Neural cell (in vitro differentiated cells): ENCODE measurements around the gene MPZL1. TPM values are rescaled to one million over a fixed set of nuclear protein-coding genes. Genes with fewer than 3 reads are reported as not detected.

Experiments
- H2AFZ ChIP-seq: fragments of 200-600, 300-800 bp; sonication (generic), shearing (Covaris generic); 2 replicates; pipeline ENCODE4 v1.6.0; 2014; ENCODE audit warnings: low read depth, mild to moderate bottlenecking, antibody characterized with exemption, low read length, moderate library complexity
- H3F3A ChIP-seq: fragments of 200-600 bp; shearing (Covaris generic); 2 replicates; pipeline ENCODE4 v1.6.1; 2016; ENCODE audit warnings: mild to moderate bottlenecking, moderate library complexity, mixed read lengths, antibody characterized with exemption, low read length; ENCODE audit not compliant: insufficient read depth, poor library complexity, severe bottlenecking
- H3K27ac ChIP-seq: fragments of 200-600, 300-800 bp; sonication (generic), shearing (Covaris generic); 2 replicates; pipeline ENCODE4 v1.5.1; 2014; ENCODE audit warnings: mild to moderate bottlenecking, low read length, moderate library complexity
- H3K27me3 ChIP-seq: fragments of 300-800, 200-600 bp; sonication (generic), shearing (Covaris generic); 2 replicates; pipeline ENCODE4 v1.6.0; 2014; ENCODE audit warnings: mild to moderate bottlenecking, low read depth, low read length, moderate library complexity; ENCODE audit not compliant: insufficient read depth
- H3K36me3 ChIP-seq: fragments of 300-800, 200-600 bp; sonication (generic), shearing (Covaris generic); 2 replicates; pipeline ENCODE4 v1.5.1; 2014; ENCODE audit warnings: mild to moderate bottlenecking, antibody characterized with exemption, low read length, moderate library complexity; ENCODE audit not compliant: insufficient read depth
- H3K4me2 ChIP-seq: fragments of 300-800, 200-600 bp; sonication (generic), shearing (Covaris generic); 2 replicates; pipeline ENCODE4 v1.6.0; 2014; ENCODE audit warnings: mild to moderate bottlenecking, low read length
- H3K4me3 ChIP-seq: fragments of 300-800, 200-600 bp; sonication (generic), shearing (Covaris generic); 2 replicates; pipeline ENCODE4 v1.5.1; 2014; ENCODE audit warnings: mild to moderate bottlenecking, low read length, moderate library complexity
- H3K79me2 ChIP-seq: fragments of 200-600 bp; shearing (Covaris generic); replicated peaks from 2 replicates; pipeline ENCODE4 v1.6.0; 2014; ENCODE audit warnings: mild to moderate bottlenecking, low read length, moderate library complexity; ENCODE audit not compliant: insufficient read depth
- H3K9ac ChIP-seq: fragments of 300-800, 200-600 bp; sonication (generic), shearing (Covaris generic); 2 replicates; pipeline ENCODE4 v1.6.1; 2016; ENCODE audit warnings: mild to moderate bottlenecking, low read length, mixed read lengths
- H3K9me2 ChIP-seq: fragments of 200-600 bp; shearing (Covaris generic); 2 replicates; pipeline ENCODE4 v1.6.1; 2016; ENCODE audit warnings: mild to moderate bottlenecking, low read length, mixed read lengths; ENCODE audit not compliant: insufficient read depth
- H3K9me3 ChIP-seq: fragments of 200-600, 300-800 bp; sonication (generic), shearing (Covaris generic); 2 replicates; pipeline ENCODE4 v1.6.1; 2016; ENCODE audit warnings: mild to moderate bottlenecking, mixed run types, low read length, moderate library complexity, mixed read lengths
- H4K20me1 ChIP-seq: fragments of 200-600 bp; shearing (Covaris generic); 2 replicates; pipeline ENCODE4 v1.6.1; 2016; ENCODE audit warnings: mild to moderate bottlenecking, mixed run types; ENCODE audit not compliant: insufficient read depth
- EP300 ChIP-seq: fragments of 450-650 bp; conservative IDR thresholded peaks from 2 replicates; pipeline ENCODE4 v1.6.1; 2014; ENCODE audit warnings: antibody characterized with exemption, mild to moderate bottlenecking, moderate library complexity; ENCODE audit not compliant: poor library complexity, severe bottlenecking
- EZH2 ChIP-seq: fragments of 200-600, 300-800 bp; shearing (Covaris generic), sonication (generic); IDR thresholded peaks from 2 replicates; pipeline ENCODE4 v1.6.1; 2014; ENCODE audit warnings: antibody characterized with exemption, low read length, borderline replicate concordance, mild to moderate bottlenecking; ENCODE audit not compliant: insufficient read depth, poor library complexity, severe bottlenecking
- MXI1 ChIP-seq: fragments of 450-650 bp; conservative IDR thresholded peaks from 2 replicates; pipeline ENCODE4 v1.6.1; 2014; ENCODE audit warnings: antibody characterized with exemption, mild to moderate bottlenecking; ENCODE audit not compliant: poor library complexity, severe bottlenecking
- POLR2AphosphoS5 ChIP-seq: IDR thresholded peaks from 2 replicates; pipeline ENCODE4 v1.6.1; 2012
- RAD21 ChIP-seq: fragments of 450-650 bp; conservative IDR thresholded peaks from 2 replicates; pipeline ENCODE4 v1.6.1; 2014; ENCODE audit warnings: antibody characterized with exemption, mild to moderate bottlenecking, moderate library complexity
- SMC3 ChIP-seq: fragments of 450-650 bp; conservative IDR thresholded peaks from 2 replicates; pipeline ENCODE4 v1.6.1; 2014; ENCODE audit warnings: antibody characterized with exemption, mild to moderate bottlenecking, moderate library complexity; ENCODE audit not compliant: poor library complexity
- TAF1 ChIP-seq: IDR thresholded peaks from 2 replicates; pipeline ENCODE4 v1.6.1; 2012; ENCODE audit warnings: low read depth
- polyA plus RNA-seq: library from polyadenylated mRNA; depleted of rRNA; stranded (reverse); fragments of >200 nt; gene quantifications from 2 replicates; pipeline ENCODE4 v1.2.3, GENCODE V29; 2014
- TF ChIP-seq, protein P1 (sequence below): fragments of 450-650 bp; IDR thresholded peaks from 2 replicates; pipeline ENCODE4 v1.5.1; 2014; ENCODE audit warnings: antibody characterized with exemption, mild to moderate bottlenecking, moderate library complexity; ENCODE audit not compliant: poor library complexity, severe bottlenecking
- TF ChIP-seq, protein P2 (sequence below): IDR thresholded peaks from 2 replicates; pipeline ENCODE4 v1.6.1; 2012; ENCODE audit warnings: borderline replicate concordance

The MPZL1 gene
- polyA plus RNA-seq, 1 donor from 2014 or later, result 167 TPM

DNA sequence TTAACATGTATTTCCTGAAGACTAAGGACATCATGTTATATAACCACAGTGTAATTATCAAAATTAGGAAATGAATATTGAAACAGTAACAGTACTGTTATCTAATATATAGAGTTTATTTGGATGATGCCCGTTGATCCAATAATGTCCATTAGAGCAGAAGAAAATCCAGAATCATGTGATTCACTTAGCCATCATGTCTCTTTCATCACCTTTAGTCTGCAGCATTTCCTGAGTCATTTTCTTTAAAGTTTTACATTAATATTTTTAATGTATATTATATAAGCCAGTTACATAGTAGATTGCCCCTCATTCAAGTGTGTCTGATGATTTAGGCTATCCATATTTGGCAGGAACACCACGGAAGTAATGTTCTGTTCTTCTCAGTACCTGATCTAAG lies 28.9 kb downstream of the MPZL1 start:
- peaks cover 17% of the 10 kb centered on the region for H3K79me2 ChIP-seq
- TF ChIP-seq EZH2 (no peak), SMC3 (no peak), RAD21 (no peak), TAF1 (no peak), MXI1 (no peak), POLR2AphosphoS5 (no peak), EP300 (no peak)
- TF ChIP-seq, protein P1, sequence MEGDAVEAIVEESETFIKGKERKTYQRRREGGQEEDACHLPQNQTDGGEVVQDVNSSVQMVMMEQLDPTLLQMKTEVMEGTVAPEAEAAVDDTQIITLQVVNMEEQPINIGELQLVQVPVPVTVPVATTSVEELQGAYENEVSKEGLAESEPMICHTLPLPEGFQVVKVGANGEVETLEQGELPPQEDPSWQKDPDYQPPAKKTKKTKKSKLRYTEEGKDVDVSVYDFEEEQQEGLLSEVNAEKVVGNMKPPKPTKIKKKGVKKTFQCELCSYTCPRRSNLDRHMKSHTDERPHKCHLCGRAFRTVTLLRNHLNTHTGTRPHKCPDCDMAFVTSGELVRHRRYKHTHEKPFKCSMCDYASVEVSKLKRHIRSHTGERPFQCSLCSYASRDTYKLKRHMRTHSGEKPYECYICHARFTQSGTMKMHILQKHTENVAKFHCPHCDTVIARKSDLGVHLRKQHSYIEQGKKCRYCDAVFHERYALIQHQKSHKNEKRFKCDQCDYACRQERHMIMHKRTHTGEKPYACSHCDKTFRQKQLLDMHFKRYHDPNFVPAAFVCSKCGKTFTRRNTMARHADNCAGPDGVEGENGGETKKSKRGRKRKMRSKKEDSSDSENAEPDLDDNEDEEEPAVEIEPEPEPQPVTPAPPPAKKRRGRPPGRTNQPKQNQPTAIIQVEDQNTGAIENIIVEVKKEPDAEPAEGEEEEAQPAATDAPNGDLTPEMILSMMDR, result no peak

DNA sequence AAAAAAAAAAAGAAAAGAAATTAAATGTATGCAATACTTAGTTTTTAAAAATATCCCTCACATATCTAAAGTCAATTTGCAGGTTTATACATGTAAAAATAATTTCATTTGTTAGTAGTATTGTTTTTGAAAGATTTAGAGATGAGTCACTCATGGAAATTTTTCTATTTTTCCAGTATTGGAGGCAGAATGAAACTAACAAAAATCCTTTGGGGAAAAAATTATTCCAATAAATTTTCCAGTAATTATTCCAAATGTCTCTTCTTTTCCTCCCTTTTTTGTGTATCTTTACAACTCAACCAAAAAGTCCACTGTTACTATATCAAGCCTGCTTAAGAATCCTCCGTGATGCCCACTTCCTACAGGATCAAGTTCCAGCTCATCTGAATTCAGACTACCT lies 29.9 kb downstream of the MPZL1 start:
- Histone ChIP-seq H3K27me3 (no peaks in the 10 kb centered on the region), H2AFZ (no peak overlapping the region), H4K20me1 (no peaks in the 10 kb centered on the region), H3K9ac (no peak overlapping the region), H3K9me2 (no peaks in the 10 kb centered on the region), H3K79me2 (peaks cover 15% of the 10 kb centered on the region), H3K9me3 (no peaks in the 10 kb centered on the region), H3K36me3 (no peaks in the 10 kb centered on the region), H3K27ac (no peak overlapping the region), H3F3A (no peaks in the 10 kb centered on the region), H3K4me3 (no peak overlapping the region), H3K4me2 (no peak overlapping the region)
- TF ChIP-seq, protein P1, result no peak

More for the DNA sequence above, 28.9 kb downstream of the MPZL1 start:
- Histone ChIP-seq H3K27me3 (no peaks in the 10 kb centered on the region), H3K9me3 (no peaks in the 10 kb centered on the region), H4K20me1 (no peaks in the 10 kb centered on the region), H3K9ac (no peak overlapping the region), H3K4me2 (no peak overlapping the region), H3K27ac (no peak overlapping the region), H3F3A (no peaks in the 10 kb centered on the region), H3K36me3 (no peaks in the 10 kb centered on the region), H3K9me2 (no peaks in the 10 kb centered on the region), H2AFZ (no peak overlapping the region), H3K4me3 (no peak overlapping the region)

DNA sequence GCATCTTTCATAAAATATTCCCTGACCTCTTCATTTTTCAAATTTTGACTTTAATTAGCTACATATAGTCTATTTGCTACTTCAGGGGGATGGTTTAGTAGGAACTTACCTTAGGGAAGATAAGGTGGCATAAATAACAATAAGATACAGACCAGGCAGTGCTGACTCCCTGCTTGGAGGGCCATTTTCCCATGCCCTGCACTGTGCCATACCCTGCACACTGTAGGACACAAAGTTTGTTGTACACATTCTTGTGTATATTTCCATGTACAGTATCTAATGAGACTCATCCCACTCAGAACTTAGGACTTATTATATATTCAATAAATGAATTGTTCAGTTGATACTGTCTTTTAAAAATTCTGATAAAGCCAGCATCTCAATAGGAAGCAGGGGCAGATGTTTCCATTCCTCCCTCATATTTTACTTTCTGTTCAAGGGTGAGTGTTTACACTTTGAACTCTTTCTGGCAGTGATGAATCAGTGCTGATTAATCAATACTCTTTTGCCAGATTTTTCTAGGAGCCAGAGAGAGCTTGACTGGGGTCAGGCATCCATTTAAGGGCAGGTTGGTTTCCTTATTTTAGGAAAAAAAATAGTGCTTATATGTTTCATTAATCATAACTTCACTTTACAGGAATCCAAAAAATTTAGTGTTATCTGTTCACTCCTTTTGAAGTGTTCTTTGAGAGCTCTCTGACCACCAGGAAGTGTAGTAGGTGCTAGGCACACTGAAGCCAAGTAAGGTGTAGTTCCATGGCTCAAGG lies 30.6 kb downstream of the MPZL1 start:
- no peaks in the 10 kb centered on the region for H3K36me3 ChIP-seq
- no peak overlapping the region for H3K4me2 ChIP-seq
- no peaks in the 10 kb centered on the region for H3F3A ChIP-seq
- no peak overlapping the region for H3K4me3 ChIP-seq
- H3K9me3 ChIP-seq, result no peaks in the 10 kb centered on the region
- H4K20me1 ChIP-seq, result no peaks in the 10 kb centered on the region
- TF ChIP-seq, protein P2, sequence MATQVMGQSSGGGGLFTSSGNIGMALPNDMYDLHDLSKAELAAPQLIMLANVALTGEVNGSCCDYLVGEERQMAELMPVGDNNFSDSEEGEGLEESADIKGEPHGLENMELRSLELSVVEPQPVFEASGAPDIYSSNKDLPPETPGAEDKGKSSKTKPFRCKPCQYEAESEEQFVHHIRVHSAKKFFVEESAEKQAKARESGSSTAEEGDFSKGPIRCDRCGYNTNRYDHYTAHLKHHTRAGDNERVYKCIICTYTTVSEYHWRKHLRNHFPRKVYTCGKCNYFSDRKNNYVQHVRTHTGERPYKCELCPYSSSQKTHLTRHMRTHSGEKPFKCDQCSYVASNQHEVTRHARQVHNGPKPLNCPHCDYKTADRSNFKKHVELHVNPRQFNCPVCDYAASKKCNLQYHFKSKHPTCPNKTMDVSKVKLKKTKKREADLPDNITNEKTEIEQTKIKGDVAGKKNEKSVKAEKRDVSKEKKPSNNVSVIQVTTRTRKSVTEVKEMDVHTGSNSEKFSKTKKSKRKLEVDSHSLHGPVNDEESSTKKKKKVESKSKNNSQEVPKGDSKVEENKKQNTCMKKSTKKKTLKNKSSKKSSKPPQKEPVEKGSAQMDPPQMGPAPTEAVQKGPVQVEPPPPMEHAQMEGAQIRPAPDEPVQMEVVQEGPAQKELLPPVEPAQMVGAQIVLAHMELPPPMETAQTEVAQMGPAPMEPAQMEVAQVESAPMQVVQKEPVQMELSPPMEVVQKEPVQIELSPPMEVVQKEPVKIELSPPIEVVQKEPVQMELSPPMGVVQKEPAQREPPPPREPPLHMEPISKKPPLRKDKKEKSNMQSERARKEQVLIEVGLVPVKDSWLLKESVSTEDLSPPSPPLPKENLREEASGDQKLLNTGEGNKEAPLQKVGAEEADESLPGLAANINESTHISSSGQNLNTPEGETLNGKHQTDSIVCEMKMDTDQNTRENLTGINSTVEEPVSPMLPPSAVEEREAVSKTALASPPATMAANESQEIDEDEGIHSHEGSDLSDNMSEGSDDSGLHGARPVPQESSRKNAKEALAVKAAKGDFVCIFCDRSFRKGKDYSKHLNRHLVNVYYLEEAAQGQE, result no peak
- TF ChIP-seq, protein P1, result no peak
- TF ChIP-seq EP300 (no peak), SMC3 (no peak), POLR2AphosphoS5 (no peak), MXI1 (no peak), EZH2 (no peak), TAF1 (no peak), RAD21 (no peak)
- no peak overlapping the region for H3K9ac ChIP-seq
- H3K79me2 ChIP-seq, result peaks cover 11% of the 10 kb centered on the region
- no peak overlapping the region for H3K27ac ChIP-seq
- no peak overlapping the region for H2AFZ ChIP-seq
- no peaks in the 10 kb centered on the region for H3K27me3 ChIP-seq
- H3K9me2 ChIP-seq, result no peaks in the 10 kb centered on the region
